NB4 (cell line): ENCODE measurements around the gene SWSAP1.
"Not testable (repeated sequence)": the region's sequence is repeated elsewhere in the genome, so short reads cannot be mapped to it uniquely, and the experiment has no call there.

Experiments used
- DNase-seq: peaks from one replicate; pipeline ENCODE4 v3.0.0; 2010; ENCODE audit warnings: low read depth
- H3K4me3 ChIP-seq: one replicate; pipeline ENCODE4 v1.5.1; 2011; ENCODE audit warnings: mild to moderate bottlenecking, low read depth, low read length, moderate library complexity
- MYC ChIP-seq: IDR thresholded peaks from 2 replicates; pipeline ENCODE4 v1.6.1; 2011; ENCODE audit warnings: low read depth, low read length
- POLR2A ChIP-seq: IDR thresholded peaks from 2 replicates; pipeline ENCODE4 v1.6.1; 2011; ENCODE audit warnings: mild to moderate bottlenecking; ENCODE audit not compliant: insufficient read length; ENCODE audit errors: extremely low read depth
- TF ChIP-seq, protein P1 (sequence below): IDR thresholded peaks from one replicate; pipeline ENCODE4 v1.5.1; 2012; ENCODE audit warnings: low read depth, low read length
- TF ChIP-seq, protein P2 (sequence below): IDR thresholded peaks from 2 replicates; pipeline ENCODE4 v1.6.1; 2011; ENCODE audit warnings: low read depth, low read length

The SWSAP1 gene

DNA sequence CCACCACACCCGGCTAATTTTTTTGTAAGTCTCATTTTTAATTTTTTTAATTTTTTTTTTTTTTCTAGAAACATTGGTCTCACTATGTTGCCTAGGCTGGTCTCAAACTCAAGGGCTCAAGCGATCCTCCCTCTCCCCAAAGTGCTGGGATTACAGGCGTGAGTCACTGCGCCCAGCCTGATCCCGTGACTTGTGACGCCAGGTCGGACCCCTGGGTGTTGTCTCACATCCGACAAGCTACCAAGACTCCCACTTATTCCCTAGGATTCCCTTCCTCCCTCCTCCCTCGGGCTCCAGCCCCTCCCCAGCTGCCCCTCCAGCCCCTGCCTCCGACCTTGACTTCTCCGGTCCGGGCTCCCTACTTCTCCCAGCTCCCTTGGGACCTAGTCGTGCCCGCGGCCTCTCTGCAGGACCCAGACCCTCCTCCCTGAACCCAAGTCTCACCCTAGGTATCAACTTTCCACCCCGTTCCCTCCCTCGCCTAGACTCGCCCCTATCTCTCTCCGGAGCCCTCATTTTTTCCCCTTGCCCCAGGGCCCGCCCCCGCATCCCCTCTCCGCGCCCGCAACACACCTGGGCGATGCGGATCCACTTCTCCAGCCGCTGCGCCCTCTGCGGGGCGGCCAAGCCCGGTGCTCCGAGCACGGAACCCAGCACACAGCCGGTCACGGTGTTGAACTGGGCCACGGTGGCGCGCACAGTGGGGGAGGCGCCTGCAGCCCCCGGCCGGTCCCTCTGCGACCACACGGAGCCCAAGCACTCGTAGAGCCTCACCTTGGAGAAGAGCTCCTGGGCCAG lies 31.6 kb downstream of the SWSAP1 start:
- TF ChIP-seq, protein P1, sequence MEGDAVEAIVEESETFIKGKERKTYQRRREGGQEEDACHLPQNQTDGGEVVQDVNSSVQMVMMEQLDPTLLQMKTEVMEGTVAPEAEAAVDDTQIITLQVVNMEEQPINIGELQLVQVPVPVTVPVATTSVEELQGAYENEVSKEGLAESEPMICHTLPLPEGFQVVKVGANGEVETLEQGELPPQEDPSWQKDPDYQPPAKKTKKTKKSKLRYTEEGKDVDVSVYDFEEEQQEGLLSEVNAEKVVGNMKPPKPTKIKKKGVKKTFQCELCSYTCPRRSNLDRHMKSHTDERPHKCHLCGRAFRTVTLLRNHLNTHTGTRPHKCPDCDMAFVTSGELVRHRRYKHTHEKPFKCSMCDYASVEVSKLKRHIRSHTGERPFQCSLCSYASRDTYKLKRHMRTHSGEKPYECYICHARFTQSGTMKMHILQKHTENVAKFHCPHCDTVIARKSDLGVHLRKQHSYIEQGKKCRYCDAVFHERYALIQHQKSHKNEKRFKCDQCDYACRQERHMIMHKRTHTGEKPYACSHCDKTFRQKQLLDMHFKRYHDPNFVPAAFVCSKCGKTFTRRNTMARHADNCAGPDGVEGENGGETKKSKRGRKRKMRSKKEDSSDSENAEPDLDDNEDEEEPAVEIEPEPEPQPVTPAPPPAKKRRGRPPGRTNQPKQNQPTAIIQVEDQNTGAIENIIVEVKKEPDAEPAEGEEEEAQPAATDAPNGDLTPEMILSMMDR = no peak
- TF ChIP-seq POLR2A = no peak
- TF ChIP-seq, protein P2, sequence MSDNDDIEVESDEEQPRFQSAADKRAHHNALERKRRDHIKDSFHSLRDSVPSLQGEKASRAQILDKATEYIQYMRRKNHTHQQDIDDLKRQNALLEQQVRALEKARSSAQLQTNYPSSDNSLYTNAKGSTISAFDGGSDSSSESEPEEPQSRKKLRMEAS = no peak
- no peak for TF ChIP-seq MYC
- no peak for DNase-seq
- H3K4me3 ChIP-seq = no peak overlapping the region

DNA sequence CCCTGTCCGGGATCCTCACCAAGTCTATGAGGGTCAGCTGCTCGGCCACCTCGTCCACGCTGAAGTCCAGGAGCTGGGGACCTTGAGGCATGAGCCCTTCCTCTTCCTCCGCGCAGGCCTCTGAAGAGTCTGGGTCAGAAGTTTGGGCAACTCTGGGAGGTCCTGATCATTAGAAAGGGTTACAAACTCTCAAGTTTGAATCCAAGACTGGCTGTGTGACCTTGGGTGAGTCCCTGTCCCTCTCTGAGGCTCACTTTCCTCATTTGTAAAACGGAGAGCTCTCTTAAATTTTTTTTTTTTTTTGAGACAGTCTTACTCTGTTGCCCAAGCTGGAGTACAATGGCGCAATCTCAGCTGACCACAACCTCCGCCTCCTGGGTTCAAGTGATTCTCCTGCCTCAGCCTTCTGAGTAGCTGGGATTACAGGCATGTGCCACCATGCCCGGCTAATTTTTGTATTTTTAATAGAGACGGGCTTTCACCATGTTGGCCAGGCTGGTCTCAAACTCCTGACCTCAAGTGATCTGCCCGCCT lies 32.3 kb downstream of the SWSAP1 start:
- not testable (repeated sequence) for H3K4me3 ChIP-seq

DNA sequence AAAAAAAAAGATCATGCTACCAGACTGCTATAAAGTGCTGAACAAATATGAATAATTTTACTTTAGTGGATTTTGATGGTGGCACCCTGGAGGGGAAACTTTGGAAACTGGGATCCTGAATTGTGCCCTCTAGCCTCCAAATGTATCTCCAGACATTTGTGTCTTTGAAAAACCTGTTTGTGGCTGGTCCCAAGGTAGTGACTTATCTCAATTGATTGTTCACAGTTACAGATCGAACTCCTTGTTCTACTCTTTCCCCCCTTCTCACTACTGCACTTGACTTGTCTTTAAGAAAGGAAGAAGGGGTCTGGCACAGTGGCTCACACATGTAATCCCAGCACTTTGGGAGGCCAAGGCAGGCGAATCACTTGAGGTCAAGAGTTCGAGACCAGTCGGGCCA lies 34.1 kb downstream of the SWSAP1 start:
- TF ChIP-seq, protein P1 = no peak
- TF ChIP-seq MYC = no peak
- H3K4me3 ChIP-seq = no peak overlapping the region
- no peak for DNase-seq

More for the DNA sequence above, 32.3 kb downstream of the SWSAP1 start:
- DNase-seq = peak; percentile 47

DNA sequence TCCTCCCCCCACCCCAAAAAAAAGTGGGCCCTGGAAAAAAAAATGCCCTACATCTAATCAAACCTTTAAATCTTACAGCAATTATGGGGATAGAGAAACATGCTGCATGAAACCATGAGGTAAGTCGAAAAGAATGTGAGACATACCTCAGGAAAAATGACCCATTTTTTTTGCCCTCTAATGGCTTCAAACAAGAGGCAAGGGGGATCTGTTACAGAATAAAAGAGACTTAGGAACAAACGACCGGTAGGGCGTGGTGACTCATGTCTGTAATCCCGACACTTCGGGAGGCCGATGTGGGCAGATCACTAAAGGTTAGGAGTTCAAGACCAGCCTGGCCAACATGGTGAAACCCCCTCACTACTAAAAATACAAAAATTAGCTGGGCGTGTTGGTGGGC lies 36.2 kb downstream of the SWSAP1 start:
- H3K4me3 ChIP-seq = no peak overlapping the region
- TF ChIP-seq MYC (no peak), POLR2A (no peak)
- TF ChIP-seq, protein P1 = no peak
- TF ChIP-seq, protein P2 = no peak
- DNase-seq = peak; percentile 33

DNA sequence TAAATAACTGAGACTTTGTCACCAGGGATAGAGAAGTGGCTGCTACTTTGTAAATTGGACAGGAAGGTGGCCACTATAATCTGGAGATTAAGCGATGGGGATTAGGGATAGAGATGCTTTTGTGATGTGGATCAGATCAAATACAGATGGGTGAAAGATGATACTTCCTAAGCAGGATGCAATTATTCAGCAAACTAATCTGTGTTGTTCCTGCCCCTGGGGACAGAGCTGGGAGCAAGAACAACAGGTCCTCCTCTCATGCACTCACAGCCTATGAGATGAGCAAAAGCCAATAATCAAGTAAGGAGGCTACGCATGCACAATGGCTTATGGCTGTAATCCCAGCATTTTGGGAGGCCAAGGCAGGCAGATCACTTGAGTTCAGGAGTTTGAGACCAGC lies 40.1 kb downstream of the SWSAP1 start:
- TF ChIP-seq POLR2A (no peak), MYC (no peak)
- DNase-seq = no peak
- H3K4me3 ChIP-seq = no peak overlapping the region

DNA sequence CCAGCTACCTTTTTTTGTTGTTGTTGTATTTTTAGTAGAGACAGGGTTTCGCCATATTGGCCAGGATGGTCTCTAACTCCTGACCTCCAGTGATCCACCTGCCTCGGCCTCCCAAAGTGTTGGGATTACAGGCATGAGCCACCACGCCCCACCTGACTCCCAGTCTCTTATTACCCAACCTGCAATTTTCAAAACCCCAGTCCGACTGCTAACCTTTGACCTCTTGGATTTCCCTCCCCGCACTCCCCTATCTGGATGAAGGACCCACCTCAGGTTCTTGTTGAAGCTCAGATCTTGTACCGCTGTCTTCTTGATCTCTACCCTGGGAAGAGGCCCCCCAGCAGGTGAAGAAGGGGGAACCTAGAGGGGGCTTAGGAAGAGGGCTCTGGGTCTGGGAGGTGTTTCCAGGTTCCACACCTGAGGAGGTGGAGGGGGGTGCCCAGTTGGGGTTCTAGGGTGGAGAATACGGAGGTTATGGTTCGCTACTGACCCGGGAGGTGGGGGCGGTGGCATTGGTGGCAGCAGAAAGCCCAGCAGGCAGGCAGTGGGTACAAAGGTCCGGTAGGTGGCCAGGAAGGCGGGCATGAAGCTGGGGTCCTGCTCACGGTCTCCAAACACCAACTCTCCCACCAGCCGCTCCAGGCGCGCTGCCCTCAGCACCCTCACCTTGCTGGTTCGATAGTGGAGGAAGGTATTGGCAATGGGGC lies 42.0 kb downstream of the SWSAP1 start:
- no peak for DNase-seq
- no peak overlapping the region for H3K4me3 ChIP-seq
- TF ChIP-seq, protein P2 = no peak
- TF ChIP-seq POLR2A = no peak
- TF ChIP-seq, protein P1 = no peak
- TF ChIP-seq MYC = no peak

DNA sequence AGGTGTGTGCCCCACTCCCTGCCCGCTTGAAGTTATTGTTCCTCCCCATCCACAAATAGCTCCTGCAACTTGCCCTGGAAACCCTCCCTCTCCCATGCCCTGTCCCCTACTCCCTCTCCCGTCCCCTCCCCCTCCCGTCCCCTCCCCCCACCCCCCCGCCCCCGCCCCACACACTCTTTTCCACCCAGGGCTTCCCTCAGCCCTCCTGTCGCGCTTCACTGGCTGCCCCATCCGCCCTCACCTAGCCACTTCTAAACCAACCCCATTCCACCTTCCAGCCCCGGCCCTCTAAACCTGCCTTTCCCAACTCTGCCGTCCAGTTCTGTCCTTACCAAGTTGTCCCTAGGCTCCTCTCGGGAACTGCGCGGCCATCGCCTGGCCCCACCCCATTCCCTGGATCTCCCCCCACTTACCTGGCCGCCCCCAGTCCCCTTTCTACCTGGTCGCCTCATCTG lies 43.7 kb downstream of the SWSAP1 start:
- no peak overlapping the region for H3K4me3 ChIP-seq
- TF ChIP-seq POLR2A = no peak
- TF ChIP-seq, protein P2 = no peak
- TF ChIP-seq, protein P1 = no peak
- no peak for TF ChIP-seq MYC
- DNase-seq = no peak
